ENCODE measurements around the gene C12orf42. TPM values are rescaled to one million over a fixed set of nuclear protein-coding genes. Genes with fewer than 3 reads are reported as not detected.

C12orf42 gene
- total RNA-seq, 2 donors from 2014 or later: 0.52 TPM; not detected in 1

- no peak for ATAC-seq
- DNase-seq (ENCODE audit: low spot score in 2 of 2): no peak
- Mint-ChIP-seq H3K36me3 (no peaks in the 10 kb centered on the region), H3K27ac (no peak overlapping the region), H3K9me3 (no peaks in the 10 kb centered on the region)
Measured at GRCh38 chr12:103334466-103334865, 161.3 kb downstream of the C12orf42 start.

GRCh38 chr12:103333676-103334075 is 162.1 kb downstream of the C12orf42 start:
- H3K9me3 Mint-ChIP-seq: no peaks in the 10 kb centered on the region
- no peak overlapping the region for H3K27ac Mint-ChIP-seq
- no peak for DNase-seq (ENCODE audit: low spot score in 2 of 2)
- no peak for ATAC-seq
- no peaks in the 10 kb centered on the region for H3K36me3 Mint-ChIP-seq

DNA sequence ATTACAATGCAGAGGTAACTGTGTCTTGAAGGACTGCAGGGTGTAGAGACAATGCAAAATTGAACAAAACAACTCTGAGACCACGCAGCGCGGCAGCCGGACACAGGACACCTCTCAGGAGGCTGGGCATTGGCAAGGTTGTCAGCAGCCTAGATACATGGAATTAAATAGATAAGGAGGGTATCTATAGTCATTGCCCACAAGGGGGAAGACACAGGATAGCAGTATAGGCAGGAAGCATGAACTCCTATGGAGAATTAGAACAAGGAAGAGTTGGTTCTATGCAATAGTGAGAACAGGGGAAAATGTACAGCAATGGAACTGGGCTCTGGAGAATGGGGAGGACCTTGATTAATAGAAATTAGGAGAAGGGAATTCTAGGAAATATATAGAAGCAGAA is 164.1 kb downstream of the C12orf42 start:
- ATAC-seq: no peak
- Mint-ChIP-seq H3K27ac (no peak overlapping the region), H3K36me3 (no peaks in the 10 kb centered on the region), H3K9me3 (no peaks in the 10 kb centered on the region)
- no peak for DNase-seq (ENCODE audit: low spot score in 2 of 2)

- H3K36me3 Mint-ChIP-seq: no peaks in the 10 kb centered on the region
- ATAC-seq (no peak), DNase-seq (ENCODE audit: low spot score in 2 of 2) (no peak)
- H3K9me3 Mint-ChIP-seq: no peaks in the 10 kb centered on the region
- H3K27ac Mint-ChIP-seq: no peak overlapping the region
Measured at GRCh38 chr12:103330672-103331071, 165.1 kb downstream of the C12orf42 start.

- no peak for DNase-seq (ENCODE audit: low spot score in 2 of 2)
- Mint-ChIP-seq H3K9me3 (no peaks in the 10 kb centered on the region), H3K36me3 (no peaks in the 10 kb centered on the region), H3K27ac (no peak overlapping the region)
- ATAC-seq: no peak
Measured at GRCh38 chr12:103327676-103328075, 168.1 kb downstream of the C12orf42 start.

DNA sequence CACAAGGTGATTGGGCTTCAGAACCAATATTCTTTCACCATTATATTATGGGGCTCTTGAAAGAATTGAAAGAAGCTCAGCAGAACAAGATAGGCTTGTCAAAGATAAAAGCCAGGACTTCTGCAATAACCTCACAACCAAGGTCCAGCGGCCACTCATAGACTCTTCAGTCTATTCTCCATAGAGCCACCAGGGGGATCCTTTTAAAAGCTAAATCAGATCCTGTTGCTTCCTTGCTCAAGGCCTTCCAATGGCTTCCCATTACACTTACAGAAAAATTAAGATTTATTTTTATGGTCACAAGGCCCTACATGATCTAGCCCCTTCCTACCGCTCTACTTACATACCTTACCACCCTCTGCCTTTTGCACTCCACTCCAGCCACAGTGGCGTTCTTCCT is 169.6 kb downstream of the C12orf42 start:
- DNase-seq (ENCODE audit: low spot score in 2 of 2): no peak
- H3K36me3 Mint-ChIP-seq: no peaks in the 10 kb centered on the region
- no peak for ATAC-seq
- H3K27ac Mint-ChIP-seq: no peak overlapping the region
- H3K9me3 Mint-ChIP-seq: peaks cover 0 to 4% of the 10 kb centered on the region in 2 donors

GRCh38 chr12:103318566-103318965 is 177.2 kb downstream of the C12orf42 start:
- peaks cover 9 to 13% of the 10 kb centered on the region in 2 donors for H3K9me3 Mint-ChIP-seq
- H3K27ac Mint-ChIP-seq: no peak overlapping the region
- peaks cover 0 to 19% of the 10 kb centered on the region in 2 donors for H3K36me3 Mint-ChIP-seq
- ATAC-seq: no peak
- DNase-seq (ENCODE audit: low spot score in 2 of 2): no peak

- no peak overlapping the region for H3K27ac Mint-ChIP-seq
- ATAC-seq (no peak), DNase-seq (ENCODE audit: low spot score in 2 of 2) (no peak)
Measured at GRCh38 chr12:103317220-103317619, 178.5 kb downstream of the C12orf42 start.

GRCh38 chr12:103314786-103315185 is 181.0 kb downstream of the C12orf42 start:
- H3K36me3 Mint-ChIP-seq: peaks cover 0 to 18% of the 10 kb centered on the region in 2 donors
- DNase-seq (ENCODE audit: low spot score in 2 of 2) (no peak), ATAC-seq (no peak)
- H3K27ac Mint-ChIP-seq: no peak overlapping the region
- H3K9me3 Mint-ChIP-seq: peaks cover 6 to 14% of the 10 kb centered on the region in 2 donors

More at GRCh38 chr12:103317220-103317619, 178.5 kb downstream of the C12orf42 start:
- Mint-ChIP-seq H3K36me3 (peaks cover 0 to 19% of the 10 kb centered on the region in 2 donors), H3K9me3 (peaks cover 9 to 14% of the 10 kb centered on the region in 2 donors)

DNA sequence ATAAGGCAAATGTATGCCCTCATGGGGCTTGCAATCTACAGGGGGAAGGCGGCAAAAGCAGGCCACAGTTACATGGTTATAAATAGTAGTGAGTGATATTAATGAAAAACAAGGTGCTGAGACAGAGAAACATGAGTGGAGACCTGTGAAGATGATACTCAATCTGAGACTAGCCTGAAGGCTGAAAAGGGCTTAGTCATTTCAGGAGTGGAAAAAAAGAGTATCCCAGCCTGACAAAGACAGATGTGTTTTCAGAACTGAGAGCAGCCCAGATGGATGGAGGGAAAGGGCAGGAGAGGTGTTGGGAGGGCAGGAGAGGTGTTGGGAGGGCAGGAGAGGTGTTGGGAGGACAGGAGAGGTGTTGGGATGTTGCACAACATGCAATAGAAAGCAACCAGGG is 181.9 kb downstream of the C12orf42 start:
- H3K27ac Mint-ChIP-seq: peak overlapping the region in 1 of 2 donors; percentile 83
- H3K36me3 Mint-ChIP-seq: peaks cover 0 to 14% of the 10 kb centered on the region in 2 donors
- ATAC-seq (peak; percentile 56 to 82), DNase-seq (ENCODE audit: low spot score in 2 of 2) (no peak)
- peaks cover 6 to 14% of the 10 kb centered on the region in 2 donors for H3K9me3 Mint-ChIP-seq

- Mint-ChIP-seq H3K9me3 (peaks cover 6 to 14% of the 10 kb centered on the region in 2 donors), H3K27ac (no peak overlapping the region), H3K36me3 (peaks cover 0 to 14% of the 10 kb centered on the region in 2 donors)
- ATAC-seq (no peak), DNase-seq (ENCODE audit: low spot score in 2 of 2) (no peak)
Measured at GRCh38 chr12:103312742-103313354, 182.9 kb downstream of the C12orf42 start.

DNA sequence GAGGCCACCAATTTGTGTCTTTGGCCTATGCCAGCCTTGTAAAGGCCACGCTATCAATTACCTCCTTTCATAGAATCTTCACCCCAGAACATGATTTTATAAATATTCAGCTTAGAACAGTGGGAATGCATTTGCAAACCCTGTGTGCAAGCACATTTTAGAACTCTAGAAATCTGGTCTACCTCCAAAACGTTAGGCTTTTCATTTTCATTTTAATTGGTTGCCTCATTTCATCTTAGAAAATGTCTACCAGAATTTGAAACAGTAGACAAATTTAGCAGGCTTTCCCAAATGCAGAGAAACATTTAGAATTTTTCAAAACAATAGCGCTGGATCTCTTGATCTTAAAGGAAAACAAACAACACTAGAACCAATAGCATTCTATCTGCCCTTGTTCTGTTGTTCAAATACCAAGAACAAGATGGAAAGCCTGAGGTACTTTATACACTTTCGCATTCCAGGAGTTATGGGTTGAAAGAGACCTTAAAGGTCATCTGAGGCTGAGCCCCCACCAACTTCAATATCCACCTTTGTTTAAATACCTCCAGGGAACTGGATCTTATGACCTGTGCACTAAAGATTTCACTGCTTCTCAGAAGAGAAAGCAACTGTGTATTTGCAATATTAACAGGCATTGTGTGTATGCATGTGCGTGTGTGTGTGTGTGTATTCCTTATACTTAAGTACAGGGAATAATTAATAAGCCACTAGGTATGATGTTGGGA is 185.1 kb downstream of the C12orf42 start:
- no peak overlapping the region for H3K27ac Mint-ChIP-seq
- DNase-seq (ENCODE audit: low spot score in 2 of 2) (no peak), ATAC-seq (no peak)
- peaks cover 0 to 4% of the 10 kb centered on the region in 2 donors for H3K36me3 Mint-ChIP-seq
- H3K9me3 Mint-ChIP-seq: peaks cover 5 to 6% of the 10 kb centered on the region in 2 donors

DNA sequence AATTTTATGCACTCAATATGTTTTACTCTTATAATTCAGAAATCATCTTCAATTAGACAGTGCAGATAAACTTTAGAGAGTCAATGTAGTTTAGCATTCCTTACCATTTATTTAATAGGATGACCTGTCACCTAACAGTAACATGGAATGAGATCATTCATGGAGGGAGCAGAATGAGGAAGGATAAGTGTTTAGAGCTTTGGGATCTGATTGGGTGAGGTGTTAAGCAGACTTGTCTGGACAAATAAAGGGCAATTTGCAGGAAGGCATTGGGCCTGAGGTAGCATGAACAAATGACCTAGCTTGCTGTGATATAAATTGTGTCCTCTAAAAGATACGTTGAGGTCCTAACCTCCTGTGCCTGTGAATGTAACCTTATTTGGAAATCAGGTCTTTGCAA is 187.4 kb downstream of the C12orf42 start:
- Mint-ChIP-seq H3K9me3 (no peaks in the 10 kb centered on the region), H3K27ac (no peak overlapping the region), H3K36me3 (no peaks in the 10 kb centered on the region)
- no peak for ATAC-seq
- no peak for DNase-seq (ENCODE audit: low spot score in 2 of 2)

DNA sequence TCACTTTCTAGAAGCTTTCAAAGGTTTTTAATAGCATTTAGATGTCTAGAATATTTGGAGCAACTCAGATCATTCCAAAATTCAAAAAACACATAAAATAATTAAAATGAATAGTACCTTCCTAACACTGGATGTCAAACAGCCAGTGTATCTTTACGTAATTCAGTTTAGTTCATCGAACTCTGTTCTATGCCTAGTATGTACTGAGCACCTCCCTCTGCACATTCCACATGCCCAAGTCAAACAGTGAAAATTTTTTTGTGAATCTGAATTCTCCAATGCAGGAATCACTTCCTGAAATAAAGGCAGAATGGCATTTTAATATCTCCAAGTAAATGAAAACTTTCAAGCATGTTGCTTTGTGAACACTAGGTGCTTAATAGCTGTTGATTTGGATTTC is 192.3 kb downstream of the C12orf42 start:
- H3K27ac Mint-ChIP-seq: no peak overlapping the region

DNA sequence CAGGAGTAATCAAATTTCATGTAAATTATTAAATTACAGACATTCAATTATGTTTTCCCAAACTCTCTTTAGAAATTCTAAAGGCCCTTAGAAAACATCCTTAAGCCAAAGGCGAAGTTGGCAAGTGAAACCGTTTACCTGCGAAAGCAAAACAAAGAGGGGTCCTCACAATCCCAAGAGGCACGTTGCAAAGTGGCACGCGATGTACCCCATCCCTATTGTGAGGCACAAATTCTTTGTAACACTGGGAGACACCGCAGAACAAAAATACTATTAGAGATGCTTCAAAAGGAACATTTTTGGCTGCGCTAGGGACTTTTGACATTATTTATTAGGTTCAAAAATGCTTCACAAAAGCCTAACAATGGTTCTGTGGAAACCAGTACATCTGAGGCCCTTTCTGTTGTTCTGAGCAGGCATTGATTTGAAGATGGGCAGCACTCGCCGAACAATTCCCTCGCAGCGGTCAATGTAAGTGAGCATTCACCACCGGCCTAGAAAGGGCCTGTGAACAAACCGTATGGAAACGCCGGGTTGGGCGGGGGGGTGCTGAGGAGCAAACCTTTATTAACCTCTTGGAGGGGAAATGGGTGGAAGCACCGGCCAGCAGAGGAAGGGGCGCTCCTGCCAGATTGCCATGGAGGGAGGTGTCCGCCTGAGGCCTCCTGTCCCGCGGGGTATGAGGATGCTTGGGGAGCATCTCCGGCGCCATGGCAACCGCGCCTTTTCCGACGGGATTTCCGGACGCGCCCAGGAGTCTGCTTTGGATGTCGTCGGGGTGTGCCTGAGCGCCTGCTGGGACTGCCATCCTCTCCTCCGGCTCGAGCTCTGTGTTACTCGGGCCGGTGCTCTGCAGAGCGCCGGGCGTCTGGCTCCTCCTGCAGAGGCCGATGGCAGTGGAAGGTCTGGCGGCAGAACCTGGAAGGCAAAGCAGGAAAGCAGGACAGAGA is 193.9 kb downstream of the C12orf42 start:
- no peaks in the 10 kb centered on the region for H3K9me3 Mint-ChIP-seq
- H3K36me3 Mint-ChIP-seq: no peaks in the 10 kb centered on the region
- no peak overlapping the region for H3K27ac Mint-ChIP-seq
- DNase-seq (ENCODE audit: low spot score in 2 of 2) (no peak), ATAC-seq (no peak)

More for the DNA sequence above, 192.3 kb downstream of the C12orf42 start:
- no peak for ATAC-seq
- no peak for DNase-seq (ENCODE audit: low spot score in 2 of 2)
- H3K36me3 Mint-ChIP-seq: no peaks in the 10 kb centered on the region
- no peaks in the 10 kb centered on the region for H3K9me3 Mint-ChIP-seq

- H3K36me3 Mint-ChIP-seq: no peaks in the 10 kb centered on the region
- ATAC-seq: no peak
- DNase-seq (ENCODE audit: low spot score in 2 of 2): no peak
- no peak overlapping the region for H3K27ac Mint-ChIP-seq
- H3K9me3 Mint-ChIP-seq: peaks cover 8 to 25% of the 10 kb centered on the region in 2 donors
Measured at GRCh38 chr12:103288016-103288415, 207.8 kb downstream of the C12orf42 start.

GRCh38 chr12:103282124-103282523 is 213.6 kb downstream of the C12orf42 start:
- H3K9me3 Mint-ChIP-seq: peaks cover 3 to 9% of the 10 kb centered on the region in 2 donors
- ATAC-seq: no peak
- H3K27ac Mint-ChIP-seq: no peak overlapping the region
- no peak for DNase-seq (ENCODE audit: low spot score in 2 of 2)
- no peaks in the 10 kb centered on the region for H3K36me3 Mint-ChIP-seq
